HUES64 (cell line): ENCODE measurements around the gene CTDP1.
"Not testable (repeated sequence)": the region's sequence is repeated elsewhere in the genome, so short reads cannot be mapped to it uniquely, and the experiment has no call there.

Experiments
- H3K27ac ChIP-seq: 2 replicates; pipeline ENCODE4 v1.7.0; 2013; ENCODE audit warnings: low read depth, low read length, inconsistent platforms
- H3K27me3 ChIP-seq: 2 replicates; pipeline ENCODE4 v1.6.1; 2013; ENCODE audit warnings: mild to moderate bottlenecking, low read length; ENCODE audit not compliant: insufficient read depth
- H3K36me3 ChIP-seq: 2 replicates; pipeline ENCODE4 v1.6.1; 2013; ENCODE audit warnings: mild to moderate bottlenecking, low read length; ENCODE audit not compliant: insufficient read depth
- H3K4me1 ChIP-seq: 2 replicates; pipeline ENCODE4 v1.6.1; 2013; ENCODE audit warnings: mild to moderate bottlenecking, low read length, moderate library complexity; ENCODE audit not compliant: insufficient read depth
- H3K4me3 ChIP-seq: 2 replicates; pipeline ENCODE4 v1.5.1; 2013; ENCODE audit warnings: mild to moderate bottlenecking, low read length, moderate library complexity
- H3K9ac ChIP-seq: 2 replicates; pipeline ENCODE4 v1.6.1; 2013; ENCODE audit warnings: mild to moderate bottlenecking, low read depth, low read length
- H3K9me3 ChIP-seq: 2 replicates; pipeline ENCODE4 v1.6.1; 2013; ENCODE audit warnings: low read depth, low read length; ENCODE audit not compliant: insufficient read depth
- WGBS: fragments of 150-250, 120-280 bp; methylation state at CpG from one replicate; pipeline ENCODE4 v1.1.7; 2013; ENCODE audit warnings: missing lambda C conversion rate; 5-methylcytosine and 5-hydroxymethylcytosine counted together

CTDP1 gene

GRCh38 chr18:79730804-79731203 is 51.2 kb downstream of the CTDP1 start:
- Histone ChIP-seq H3K4me3 (no peak overlapping the region), H3K4me1 (no peaks in the 10 kb centered on the region), H3K36me3 (peaks cover 63% of the 10 kb centered on the region), H3K9me3 (peaks cover 5% of the 10 kb centered on the region; the same call in 1 of the 2 replicates), H3K9ac (no peak overlapping the region), H3K27me3 (no peaks in the 10 kb centered on the region), H3K27ac (no peak overlapping the region)
- 96% methylated on average over 11 of the region's 11 CpGs for WGBS

DNA sequence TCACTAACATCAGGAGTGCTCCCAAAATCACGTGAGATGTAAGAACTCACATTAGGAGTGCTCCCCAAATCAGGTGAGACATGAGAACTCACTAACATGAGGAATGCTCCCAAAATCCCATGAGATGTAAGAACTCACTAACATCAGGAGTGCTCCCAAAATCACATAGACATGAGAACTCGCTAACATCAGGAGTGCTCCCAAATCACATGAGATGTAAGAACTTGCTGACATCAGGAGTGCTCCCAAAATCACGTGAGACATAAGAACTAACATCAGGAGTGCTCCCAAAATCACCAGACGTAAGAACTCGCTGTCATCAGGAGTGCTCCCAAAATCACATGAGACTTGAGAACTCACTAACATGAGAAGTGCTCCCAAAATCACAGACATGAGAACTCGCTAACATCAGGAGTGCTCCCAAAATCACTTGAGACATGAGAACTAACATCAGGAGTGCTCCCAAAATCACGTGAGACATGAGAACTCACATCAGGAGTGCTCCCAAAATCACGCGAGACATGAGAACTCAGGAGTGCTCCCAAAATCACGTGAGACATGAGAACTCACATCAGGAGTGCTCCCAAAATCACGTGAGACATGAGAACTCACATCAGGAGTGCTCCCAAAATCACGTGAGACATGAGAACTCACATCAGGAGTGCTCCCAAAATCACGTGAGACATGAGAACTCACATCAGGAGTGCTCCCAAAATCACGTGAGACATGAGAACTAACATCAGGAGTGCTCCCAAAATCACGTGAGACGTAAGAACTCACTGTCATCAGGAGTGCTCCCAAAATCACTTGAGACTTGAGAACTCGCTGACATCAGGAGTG is 52.5 kb downstream of the CTDP1 start:
- WGBS = 97% methylated on average over 16 of the region's 17 CpGs
- H3K36me3 ChIP-seq = peaks cover 70% of the 10 kb centered on the region
- H3K4me1 ChIP-seq, H3K4me3 ChIP-seq, H3K27me3 ChIP-seq, H3K9me3 ChIP-seq, H3K27ac ChIP-seq, H3K9ac ChIP-seq: not testable (repeated sequence)

DNA sequence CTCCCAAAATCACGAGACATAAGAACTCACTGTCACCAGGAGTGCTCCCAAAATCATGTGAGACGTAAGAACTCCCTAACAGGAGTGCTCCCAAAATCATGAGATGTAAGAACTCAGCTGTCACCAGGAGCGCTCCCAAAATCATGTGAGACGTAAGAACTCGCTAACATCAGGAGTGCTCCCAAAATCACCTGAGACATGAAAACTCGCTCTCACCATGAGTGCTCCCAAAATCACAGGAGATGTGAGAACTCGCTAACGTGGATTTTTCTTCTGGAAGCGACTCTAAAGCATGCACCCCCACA is 53.1 kb downstream of the CTDP1 start:
- H3K36me3 ChIP-seq = peaks cover 76% of the 10 kb centered on the region
- no peaks in the 10 kb centered on the region for H3K27me3 ChIP-seq
- no peak overlapping the region for H3K27ac ChIP-seq
- H3K4me3 ChIP-seq = no peak overlapping the region
- H3K4me1 ChIP-seq = no peaks in the 10 kb centered on the region
- WGBS = 96% methylated on average over 9 of the region's 9 CpGs
- no peak overlapping the region for H3K9ac ChIP-seq
- peaks cover 5% of the 10 kb centered on the region; the same call in 1 of the 2 replicates for H3K9me3 ChIP-seq

GRCh38 chr18:79733135-79733701 is 53.6 kb downstream of the CTDP1 start:
- Histone ChIP-seq H3K4me3 (no peak overlapping the region), H3K9me3 (peaks cover 5% of the 10 kb centered on the region; the same call in 1 of the 2 replicates), H3K27me3 (no peaks in the 10 kb centered on the region), H3K9ac (no peak overlapping the region), H3K4me1 (no peaks in the 10 kb centered on the region), H3K27ac (no peak overlapping the region), H3K36me3 (peaks cover 78% of the 10 kb centered on the region)
- 96% methylated on average over 38 of the region's 38 CpGs for WGBS

DNA sequence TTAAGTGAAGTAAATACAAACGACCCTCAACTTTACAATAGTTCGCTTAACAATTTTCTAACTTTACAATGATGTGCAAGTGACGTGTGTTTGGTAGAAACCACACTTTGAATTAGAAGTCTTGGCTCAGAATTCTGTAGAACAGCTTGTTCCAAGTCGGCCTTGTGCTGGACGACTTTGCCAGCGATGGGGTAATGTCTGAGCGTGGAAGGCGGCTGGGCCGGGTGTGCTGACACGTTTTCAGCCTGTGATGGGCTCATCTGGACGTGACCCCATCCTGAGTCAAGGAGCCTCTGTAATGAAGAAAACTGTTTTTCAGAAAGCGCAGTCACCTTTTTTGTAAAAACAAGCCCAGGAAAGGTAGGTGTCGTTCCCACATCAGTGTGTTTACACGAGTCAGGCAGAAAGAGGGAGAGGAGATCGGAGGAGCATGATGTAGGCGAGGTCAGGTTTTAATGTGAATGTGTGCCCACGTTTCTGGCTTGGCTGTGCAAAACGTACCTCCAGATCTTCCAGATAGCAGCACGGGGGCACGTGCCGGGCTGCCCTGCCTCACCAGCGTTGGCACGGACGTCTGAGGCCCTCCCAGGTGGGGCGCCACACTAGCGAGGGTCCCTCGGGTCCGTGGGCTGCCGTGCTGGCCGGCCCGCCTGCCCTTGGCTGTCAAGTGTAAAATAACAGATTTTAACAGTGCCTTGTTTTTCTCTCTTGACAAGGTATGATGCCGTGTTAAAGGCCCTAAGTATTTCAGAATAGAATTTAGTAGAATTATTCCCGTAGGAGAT is 54.6 kb downstream of the CTDP1 start:
- no peaks in the 10 kb centered on the region for H3K27me3 ChIP-seq
- H3K4me1 ChIP-seq = no peaks in the 10 kb centered on the region
- WGBS = 90% methylated on average over 33 of the region's 33 CpGs
- H3K9me3 ChIP-seq = peaks cover 5% of the 10 kb centered on the region; the same call in 1 of the 2 replicates
- H3K36me3 ChIP-seq = peaks cover 79% of the 10 kb centered on the region
- no peak overlapping the region for H3K27ac ChIP-seq
- H3K4me3 ChIP-seq = no peak overlapping the region
- H3K9ac ChIP-seq = no peak overlapping the region

DNA sequence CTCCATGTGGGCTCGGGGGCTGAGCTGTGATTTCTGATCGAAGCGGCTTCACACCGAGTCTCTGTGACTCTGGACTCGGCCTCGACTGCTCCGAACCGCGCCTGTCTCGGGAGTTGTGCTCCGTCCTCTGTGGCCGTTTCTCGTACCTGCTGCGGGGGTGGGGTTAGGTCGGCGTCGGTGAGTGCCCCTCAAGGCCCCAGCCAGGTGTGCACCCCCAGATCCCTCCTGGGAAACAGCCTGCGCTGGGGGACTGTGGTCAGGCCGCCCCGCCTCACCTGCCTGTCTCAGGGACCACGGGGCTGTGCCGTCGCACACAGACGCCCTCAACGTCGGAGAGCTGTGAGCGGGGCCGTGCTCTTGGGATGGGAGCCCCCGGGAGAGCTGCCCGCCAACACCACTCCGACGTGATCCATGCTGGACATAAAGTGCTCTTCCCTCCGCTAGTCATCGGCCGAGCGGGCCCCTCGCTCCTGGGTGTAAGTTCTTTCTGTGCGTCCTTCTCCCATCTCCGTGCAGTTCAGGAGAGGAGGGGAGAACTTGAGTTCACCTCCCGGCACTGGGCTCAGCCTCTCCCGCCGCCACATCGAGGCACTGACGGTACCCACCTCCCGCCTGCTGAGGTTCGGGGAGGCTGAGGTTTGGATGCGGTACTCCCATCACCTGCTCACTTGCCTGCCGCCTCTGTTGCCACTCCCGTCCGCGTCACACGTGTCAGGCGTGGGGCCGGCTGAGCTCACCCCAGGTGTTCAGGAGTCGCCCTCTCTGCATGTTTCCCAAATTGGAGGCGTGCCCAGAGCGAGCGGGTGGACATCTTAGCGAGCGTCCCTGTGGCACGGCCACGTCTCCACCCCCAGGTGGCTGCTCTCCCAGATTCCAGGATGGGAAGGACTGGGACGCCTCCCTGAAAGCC is 55.7 kb downstream of the CTDP1 start:
- WGBS = 96% methylated on average over 63 of the region's 63 CpGs
- H3K36me3 ChIP-seq = peaks cover 72% of the 10 kb centered on the region

GRCh38 chr18:79736230-79736629 is 56.6 kb downstream of the CTDP1 start:
- Histone ChIP-seq H3K4me1 (no peaks in the 10 kb centered on the region), H3K27ac (no peak overlapping the region), H3K9me3 (peaks cover 5% of the 10 kb centered on the region; the same call in 1 of the 2 replicates), H3K36me3 (peaks cover 72% of the 10 kb centered on the region), H3K4me3 (no peak overlapping the region), H3K27me3 (no peaks in the 10 kb centered on the region), H3K9ac (no peak overlapping the region)
- WGBS = 95% methylated on average over 25 of the region's 25 CpGs

More for the DNA sequence above, 55.7 kb downstream of the CTDP1 start:
- Histone ChIP-seq H3K9me3 (peaks cover 5% of the 10 kb centered on the region; the same call in 1 of the 2 replicates), H3K9ac (no peak overlapping the region), H3K27ac (no peak overlapping the region), H3K4me1 (no peaks in the 10 kb centered on the region), H3K4me3 (no peak overlapping the region), H3K27me3 (no peaks in the 10 kb centered on the region)

DNA sequence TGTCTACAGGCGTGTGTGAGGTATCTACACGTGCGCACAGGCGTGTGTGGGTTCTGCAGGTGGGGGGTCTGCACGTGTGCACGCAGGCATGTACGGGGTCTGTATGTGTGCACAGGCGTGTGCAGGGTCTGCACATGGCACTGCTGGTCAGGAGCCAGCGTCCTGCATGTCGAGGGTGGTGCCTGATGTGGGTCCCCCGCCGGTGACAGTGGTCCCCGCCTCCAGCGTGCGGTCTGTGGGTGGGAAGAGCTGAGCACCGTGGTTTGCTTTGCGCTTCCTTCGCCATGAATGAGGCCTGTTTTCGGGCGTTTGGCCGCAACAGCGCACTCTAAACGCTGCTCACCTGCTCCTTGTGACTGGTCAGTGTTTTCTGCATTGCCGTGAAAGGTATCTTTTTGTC is 57.2 kb downstream of the CTDP1 start:
- Histone ChIP-seq H3K27me3 (no peaks in the 10 kb centered on the region), H3K4me3 (no peak overlapping the region), H3K36me3 (peaks cover 72% of the 10 kb centered on the region), H3K4me1 (no peaks in the 10 kb centered on the region), H3K9me3 (peaks cover 3% of the 10 kb centered on the region; the same call in 1 of the 2 replicates), H3K27ac (no peak overlapping the region), H3K9ac (no peak overlapping the region)
- WGBS = 94% methylated on average over 24 of the region's 24 CpGs

DNA sequence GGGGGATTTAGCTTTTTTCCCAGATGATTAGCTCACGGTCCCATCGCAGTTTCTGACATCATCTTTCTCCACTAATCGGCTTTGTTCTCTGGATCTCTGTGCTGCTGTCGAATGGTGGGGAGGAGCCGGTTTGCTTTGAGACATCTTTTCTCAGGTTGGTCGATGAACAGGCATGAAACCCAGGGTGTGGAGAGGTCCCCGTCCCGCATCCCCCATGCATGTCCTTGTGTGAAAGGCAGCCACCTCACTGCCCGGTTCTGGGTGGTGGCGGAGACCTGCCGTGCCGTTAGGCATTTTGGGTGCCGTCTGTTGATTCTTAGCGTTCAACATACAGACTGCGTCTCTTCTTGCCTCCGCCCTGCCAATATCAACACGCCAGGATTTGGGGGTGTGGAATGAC is 57.8 kb downstream of the CTDP1 start:
- Histone ChIP-seq H3K9ac (no peak overlapping the region), H3K4me1 (no peaks in the 10 kb centered on the region), H3K4me3 (no peak overlapping the region), H3K36me3 (peaks cover 70% of the 10 kb centered on the region), H3K27me3 (no peaks in the 10 kb centered on the region), H3K9me3 (no peaks in the 10 kb centered on the region), H3K27ac (no peak overlapping the region)
- WGBS = 93% methylated on average over 17 of the region's 17 CpGs

- H3K27me3 ChIP-seq = no peaks in the 10 kb centered on the region
- H3K27ac ChIP-seq = no peak overlapping the region
- H3K4me3 ChIP-seq = no peak overlapping the region
- no peaks in the 10 kb centered on the region for H3K9me3 ChIP-seq
- H3K36me3 ChIP-seq = peaks cover 69% of the 10 kb centered on the region
- no peaks in the 10 kb centered on the region for H3K4me1 ChIP-seq
- H3K9ac ChIP-seq = no peak overlapping the region
- 92% methylated on average over 20 of the region's 20 CpGs for WGBS
These were observed 58.4 kb downstream of the CTDP1 start for GRCh38 chr18:79738041-79738461.
